IPS DF 19.7 (cell line): ENCODE data around the gene CRLF1.
"Not testable (repeated sequence)": the region's sequence is repeated elsewhere in the genome, so short reads cannot be mapped to it uniquely, and the experiment has no call there.

Source experiments
- DNase-seq: peaks from one replicate; pipeline ENCODE4 v3.0.0-alpha.2; 2013; ENCODE audit warnings: low read depth, low spot score

The CRLF1 gene

GRCh38 chr19:18592732-18593131, 13.9 kb downstream of the CRLF1 start:
- not testable (repeated sequence) for DNase-seq

- DNase-seq, result no peak
These were observed 14.7 kb downstream of the CRLF1 start for GRCh38 chr19:18591735-18592385.

- peak; percentile 97 for DNase-seq
These were observed 16.0 kb downstream of the CRLF1 start for GRCh38 chr19:18590273-18591272.

- DNase-seq, result no peak
These were observed 17.0 kb downstream of the CRLF1 start for GRCh38 chr19:18589380-18590272.

GRCh38 chr19:18588611-18589379, 17.8 kb downstream of the CRLF1 start, which contains the start of gene REX1BD:
Gene REX1BD (plus strand): TSS chr19:18588798. CDS start chr19:18588802, 4 bp downstream.
- no peak for DNase-seq

- DNase-seq, result no peak
These were observed 18.5 kb downstream of the CRLF1 start for GRCh38 chr19:18587962-18588610.

GRCh38 chr19:18587561-18587960, 19.0 kb downstream of the CRLF1 start:
- no peak for DNase-seq

GRCh38 chr19:18586306-18586705, 20.3 kb downstream of the CRLF1 start:
- DNase-seq, result no peak

- no peak for DNase-seq
These were observed 26.3 kb downstream of the CRLF1 start for GRCh38 chr19:18580311-18580710.

- no peak for DNase-seq
These were observed 29.2 kb downstream of the CRLF1 start for GRCh38 chr19:18577365-18577914.

- DNase-seq, result no peak
These were observed 30.2 kb downstream of the CRLF1 start for GRCh38 chr19:18576383-18576782.

- no peak for DNase-seq
These were observed 31.8 kb downstream of the CRLF1 start for GRCh38 chr19:18574691-18575291.

GRCh38 chr19:18571564-18572344, 34.8 kb downstream of the CRLF1 start, which contains the start of gene UBA52:
Gene UBA52 (plus strand): TSS chr19:18571857. CDS start chr19:18573301, 1,444 bp downstream.
- no peak for DNase-seq

GRCh38 chr19:18568367-18568766, 38.2 kb downstream of the CRLF1 start:
- no peak for DNase-seq

- DNase-seq, result no peak
These were observed 39.6 kb downstream of the CRLF1 start for GRCh38 chr19:18566953-18567352.

GRCh38 chr19:18562086-18562485, 44.5 kb downstream of the CRLF1 start:
- DNase-seq, result no peak

GRCh38 chr19:18559685-18560084, 46.9 kb downstream of the CRLF1 start:
- DNase-seq, result no peak

GRCh38 chr19:18558604-18559003, 48.0 kb downstream of the CRLF1 start:
- no peak for DNase-seq

GRCh38 chr19:18558202-18558555, 48.4 kb downstream of the CRLF1 start:
- DNase-seq, result no peak
